Umbilical cord (tissue), 2 donors: ENCODE measurements around the gene MTAP. TPM values are rescaled to one million over a fixed set of nuclear protein-coding genes. Genes with fewer than 3 reads are reported as not detected.

ENCODE experiments used
- DNase-seq: peaks from one replicate; pipeline ENCODE4 v3.0.0-alpha.2; 2015; ENCODE audit warnings: low spot score
- total RNA-seq: library from RNA; depleted of rRNA; stranded (reverse); fragments of >200 nt; gene quantifications from one replicate; pipeline ENCODE4 v1.2.3, GENCODE V29; 2014; ENCODE audit warnings: low replicate concordance; ENCODE audit not compliant: insufficient read depth

MTAP gene
- total RNA-seq, 1 donor from 2014 or later = 60.7 TPM

DNA sequence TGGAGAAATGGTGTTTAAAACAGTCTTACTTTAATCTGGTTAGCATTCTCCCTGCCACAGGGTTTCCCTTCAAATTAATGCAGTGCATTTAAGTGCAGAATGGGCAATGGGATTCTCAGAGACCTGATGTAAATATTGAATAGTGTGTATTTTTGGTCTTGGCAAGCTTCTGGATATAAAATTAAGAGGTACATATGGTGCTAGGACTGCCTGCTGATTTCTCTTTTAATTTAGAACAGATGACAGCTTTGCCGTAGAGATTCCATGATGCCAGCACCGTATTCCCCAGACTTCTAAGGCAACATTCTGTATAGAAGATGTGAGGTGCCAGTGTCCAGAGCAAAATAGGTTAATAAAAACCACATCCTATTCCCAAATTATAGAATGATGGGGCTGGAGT lies 1.9 kb downstream of the MTAP start:
- DNase-seq = no peak

DNA sequence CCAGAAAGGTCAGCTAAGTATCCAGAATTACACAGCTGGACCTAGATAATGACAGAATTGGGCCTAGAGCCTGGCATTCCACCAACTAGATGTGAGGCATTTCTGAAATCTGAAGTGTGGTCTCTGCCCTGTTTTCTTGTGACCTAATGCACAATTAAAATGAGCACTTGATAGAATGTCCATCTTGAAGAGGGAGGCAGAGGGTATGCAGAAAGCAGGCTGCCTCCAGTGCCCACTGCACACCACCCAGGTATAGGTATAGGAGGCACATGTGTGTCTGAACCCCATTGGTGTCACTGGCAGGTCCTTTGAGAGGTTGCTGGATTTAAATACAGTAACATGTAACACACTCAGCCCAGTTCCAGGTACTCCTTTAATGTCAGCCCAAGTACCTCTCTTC lies 2.4 kb downstream of the MTAP start:
- no peak for DNase-seq

DNA sequence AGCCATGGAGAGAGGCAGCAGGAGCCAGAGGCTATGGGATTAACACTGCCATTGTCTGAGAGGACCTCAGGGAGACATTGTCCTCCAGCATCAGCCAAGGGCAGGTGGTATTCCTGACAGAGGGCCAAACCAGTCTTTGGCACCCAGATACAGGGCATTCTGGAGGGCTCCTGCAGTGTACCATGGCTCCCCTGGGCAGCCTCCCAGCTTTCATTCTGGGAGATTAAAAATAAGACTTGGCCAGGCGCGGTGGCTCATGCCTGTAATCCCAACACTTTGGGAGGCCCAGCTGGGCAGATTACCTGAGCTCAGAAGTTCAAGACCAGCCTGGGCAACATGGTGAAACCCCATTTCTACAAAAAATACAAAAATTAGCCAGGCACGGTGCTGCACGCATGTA lies 4.2 kb downstream of the MTAP start:
- DNase-seq = no peak

DNA sequence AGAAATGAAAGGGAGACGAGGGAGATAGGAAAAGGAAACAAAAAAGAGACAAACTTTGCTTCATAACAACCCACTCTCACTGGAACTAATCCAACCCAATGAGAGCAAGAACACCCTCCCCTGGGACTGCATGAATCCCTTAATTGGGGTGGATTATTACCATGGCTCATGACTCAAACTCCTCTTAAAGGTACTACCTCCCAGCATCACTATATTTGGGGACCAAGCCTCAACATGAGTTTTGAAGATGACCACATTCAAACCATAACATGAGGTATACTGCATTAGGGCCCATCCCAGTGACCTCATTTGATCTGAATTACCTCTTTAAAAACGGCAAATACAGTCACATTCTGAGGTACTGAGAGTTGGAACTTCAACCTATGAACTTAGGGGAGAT lies 8.0 kb downstream of the MTAP start:
- DNase-seq = no peak

DNA sequence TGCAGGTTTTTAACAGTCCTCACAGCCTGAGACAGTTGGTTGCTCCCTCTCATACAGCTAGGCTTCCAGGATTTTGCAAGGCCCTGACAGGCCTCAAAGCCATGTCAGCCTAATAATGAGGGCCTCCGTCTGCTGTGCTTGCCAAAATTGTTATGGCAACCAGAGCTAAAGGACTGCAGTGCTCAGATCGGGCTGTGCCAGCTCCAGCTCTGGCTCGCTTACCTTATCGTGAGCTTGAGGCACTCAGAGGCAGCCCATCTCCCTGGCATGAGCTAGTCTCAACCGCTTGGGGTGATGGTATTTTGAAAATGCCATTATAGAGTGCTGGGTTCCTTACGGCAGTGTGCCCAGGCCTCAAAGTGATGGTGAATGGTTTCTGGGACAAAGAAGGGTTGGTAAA lies 8.4 kb downstream of the MTAP start:
- no peak for DNase-seq

DNA sequence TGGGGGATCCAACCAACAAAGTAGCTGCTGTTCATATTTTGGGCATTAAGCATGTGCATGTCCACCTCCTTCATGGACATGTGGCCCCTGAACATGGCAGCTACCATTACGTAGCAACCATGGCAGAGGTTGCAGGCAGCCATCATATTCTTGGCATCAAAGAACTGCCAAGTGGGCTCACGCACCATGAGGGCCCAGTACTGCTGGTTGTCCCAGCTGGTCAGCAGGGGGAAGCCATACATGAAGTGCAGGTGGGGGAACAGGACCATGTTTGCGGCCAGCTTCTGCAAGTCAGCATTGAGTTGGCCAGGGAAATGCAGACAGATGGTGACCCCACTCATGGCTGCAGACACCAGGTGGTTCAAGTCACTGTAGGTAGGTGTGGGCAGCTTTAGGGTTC lies 9.5 kb downstream of the MTAP start:
- DNase-seq = no peak

DNA sequence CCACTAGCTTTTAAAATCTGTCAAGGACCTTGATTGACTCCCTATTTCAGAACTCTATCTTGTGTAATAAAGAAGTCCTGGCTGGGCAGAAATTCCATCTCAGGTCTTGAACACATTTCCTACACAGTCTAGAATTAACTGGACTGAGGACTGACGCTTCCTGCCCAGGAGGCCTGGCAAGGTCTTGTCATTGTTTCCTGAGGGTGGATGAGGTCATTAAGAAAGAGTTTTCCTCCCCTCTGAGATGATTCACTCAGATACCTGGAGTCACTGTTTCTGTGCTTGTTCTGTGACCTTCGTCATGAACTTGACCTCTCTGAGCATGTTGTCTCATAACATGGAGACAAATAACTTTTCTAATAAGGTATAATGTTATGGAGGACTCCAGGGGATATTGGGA lies 10.0 kb downstream of the MTAP start:
- DNase-seq = no peak

DNA sequence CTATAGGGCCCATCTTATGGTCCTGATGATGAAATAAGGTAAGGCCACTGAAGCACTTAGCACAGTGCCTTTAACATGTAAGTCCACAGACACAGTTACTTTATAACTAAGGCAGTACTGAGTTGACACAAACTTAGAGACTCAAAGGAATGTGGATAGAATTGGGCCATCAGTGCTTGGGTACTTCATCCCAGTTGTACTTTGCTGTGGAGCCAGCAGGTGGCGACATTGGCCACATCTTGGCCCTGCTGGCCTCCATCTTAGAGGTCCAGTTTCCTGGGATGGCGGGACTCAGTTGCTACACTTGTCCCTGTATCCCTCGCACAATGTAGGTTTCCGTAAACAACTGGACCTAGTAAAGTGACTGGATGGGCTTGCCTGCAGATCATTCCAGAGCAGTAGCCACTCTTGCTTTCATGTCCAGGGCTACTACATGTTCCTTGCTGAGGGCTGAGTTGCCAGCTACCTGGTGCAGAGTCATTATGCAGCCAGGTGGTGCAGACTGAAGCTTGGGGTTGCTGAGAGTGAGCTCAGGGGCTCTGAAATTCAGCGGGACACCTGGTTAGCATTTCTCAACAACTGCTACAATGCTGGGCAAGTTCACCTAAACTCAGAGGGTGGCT lies 10.6 kb downstream of the MTAP start:
- DNase-seq = peak; percentile 53

DNA sequence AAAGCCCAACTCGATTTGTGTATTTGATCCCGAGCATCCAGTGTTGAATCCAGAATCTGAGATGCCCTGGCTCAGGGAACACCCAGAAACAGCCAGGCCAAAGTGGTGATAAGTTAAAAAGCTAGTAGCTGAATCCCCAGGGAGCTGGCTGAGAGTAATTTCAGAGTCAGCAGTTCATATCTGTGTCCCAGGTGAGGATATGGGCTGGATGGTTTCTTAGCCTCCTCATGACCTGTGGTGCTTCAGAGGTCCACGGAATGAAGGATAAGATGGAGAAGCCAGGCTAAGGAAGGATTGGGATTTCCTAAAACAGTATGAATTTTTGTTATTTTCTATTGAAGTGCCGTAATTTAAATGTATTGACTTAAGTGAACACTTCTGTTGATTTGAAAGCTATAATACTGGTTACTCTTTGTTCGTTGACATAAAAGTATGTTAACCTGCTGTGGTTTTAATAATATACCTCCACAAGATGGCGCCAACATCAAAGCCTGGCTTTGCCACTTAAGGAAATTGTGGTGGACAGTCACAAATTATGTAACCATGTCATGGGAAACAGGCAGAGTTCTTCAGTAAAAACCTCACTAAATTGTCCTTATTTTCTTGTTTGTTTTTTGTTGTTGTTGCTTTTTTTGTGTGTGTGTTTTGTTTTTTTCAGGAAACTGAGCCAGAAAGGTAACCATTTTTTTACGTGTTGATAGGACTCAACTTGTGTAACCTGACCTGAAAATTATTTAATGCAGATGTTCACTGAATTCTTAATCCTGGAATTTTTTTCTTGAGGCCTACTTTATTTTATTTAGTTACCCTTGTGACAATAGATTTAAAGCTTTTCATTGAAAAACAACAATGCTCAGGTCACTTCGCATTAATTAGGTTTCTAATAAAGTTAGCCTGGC lies 11.4 kb downstream of the MTAP start:
- DNase-seq = peak; percentile 84

DNA sequence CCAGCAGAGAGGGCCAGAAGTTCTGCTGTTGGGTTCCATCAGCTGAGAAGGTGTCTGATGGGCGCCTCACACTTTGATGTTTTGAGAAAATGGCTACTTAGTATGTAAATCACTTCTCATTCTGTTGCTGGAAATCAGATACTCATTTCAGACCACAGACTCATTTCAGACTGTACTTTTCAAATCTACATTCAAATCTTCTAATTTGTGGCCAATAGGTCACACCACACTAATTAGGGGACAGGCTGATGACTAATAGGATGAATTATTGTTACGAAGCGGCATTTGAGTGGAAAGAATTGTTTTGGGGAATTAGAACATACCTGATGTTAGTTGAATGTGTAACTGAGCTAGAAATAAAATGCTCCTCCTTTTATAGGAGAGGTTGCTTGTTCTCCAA lies 13.2 kb downstream of the MTAP start:
- DNase-seq = no peak

DNA sequence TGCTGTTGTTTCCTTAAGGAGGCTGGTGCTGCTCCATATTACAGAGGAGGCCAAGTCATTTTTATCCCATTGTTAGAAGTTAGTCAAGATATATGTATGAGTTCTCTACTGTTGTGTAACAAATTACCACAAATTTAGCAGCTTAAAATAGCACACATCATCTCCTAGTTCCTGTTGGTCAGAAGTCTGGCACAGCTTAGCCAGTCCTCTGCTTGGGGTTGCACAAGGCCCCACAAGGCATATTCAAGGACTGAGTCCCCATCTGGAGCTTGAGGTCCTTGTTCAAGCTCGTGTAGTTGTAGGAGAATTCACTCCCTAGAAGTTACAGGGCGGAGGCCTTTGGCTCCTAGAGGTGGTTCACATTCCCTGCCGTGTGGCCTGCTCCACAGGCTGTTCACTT lies 14.7 kb downstream of the MTAP start:
- no peak for DNase-seq

DNA sequence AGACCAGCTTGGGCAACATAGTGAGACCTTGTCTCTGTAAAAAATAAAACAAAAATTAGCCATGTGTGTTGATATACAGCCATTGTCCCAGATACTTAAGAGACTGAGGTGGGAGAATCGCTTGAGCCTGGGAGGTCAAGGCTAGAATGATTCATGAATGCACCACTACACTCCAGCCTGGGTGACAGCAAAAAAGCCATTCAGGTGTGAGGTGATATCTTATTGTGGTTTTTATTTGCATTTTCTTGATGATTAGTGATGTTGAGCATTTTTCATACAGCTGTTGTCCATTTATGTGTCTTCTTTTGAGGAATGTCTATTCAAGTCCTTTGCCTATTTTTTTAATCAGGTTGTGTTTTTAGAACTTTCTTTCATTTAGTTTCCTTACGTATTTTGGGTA lies 23.2 kb downstream of the MTAP start:
- no peak for DNase-seq

DNA sequence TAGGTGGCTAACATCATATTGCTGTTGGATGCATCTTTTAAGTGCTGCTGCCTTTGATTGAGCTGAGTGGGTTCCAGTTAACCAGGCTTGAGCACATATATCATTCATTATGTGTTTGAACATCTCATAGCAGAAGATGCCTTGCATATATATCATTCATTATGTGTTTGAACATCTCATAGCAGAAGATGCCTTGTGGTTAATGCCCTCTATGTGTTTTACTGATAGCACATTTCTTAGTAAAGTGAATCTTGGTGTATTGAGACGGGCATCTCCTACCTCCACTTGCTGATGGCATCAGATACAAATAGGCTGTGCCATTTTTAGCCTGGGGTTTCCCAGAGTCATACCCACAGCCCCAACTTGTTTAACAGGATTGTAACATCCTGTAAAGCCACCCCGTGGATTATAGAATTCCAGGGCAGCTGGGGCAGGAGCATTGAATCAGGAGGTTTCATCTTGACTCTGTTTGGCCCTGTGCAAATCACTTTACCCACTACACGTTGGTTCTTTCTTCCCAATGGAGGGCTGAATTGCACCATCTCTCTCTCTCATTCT lies 26.5 kb downstream of the MTAP start:
- DNase-seq = no peak

DNA sequence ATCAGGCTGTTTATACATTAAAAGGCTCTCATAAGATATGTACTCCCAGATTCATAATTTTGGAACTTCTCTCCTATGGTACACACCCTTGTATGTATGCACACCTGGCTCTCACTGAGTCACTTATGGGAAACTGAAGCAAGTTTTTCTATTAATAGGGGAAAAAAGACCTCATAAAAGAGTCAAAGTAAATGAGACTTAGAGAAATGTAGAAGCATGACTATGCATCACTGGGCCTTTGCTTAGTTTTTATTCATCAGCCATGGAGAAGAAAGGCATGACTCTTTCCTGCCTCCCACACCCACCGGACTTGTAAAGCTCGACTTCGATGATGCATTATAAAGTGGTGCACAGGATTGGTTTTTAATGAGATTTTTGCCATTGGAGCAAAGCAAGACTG lies 28.2 kb downstream of the MTAP start:
- DNase-seq = no peak

DNA sequence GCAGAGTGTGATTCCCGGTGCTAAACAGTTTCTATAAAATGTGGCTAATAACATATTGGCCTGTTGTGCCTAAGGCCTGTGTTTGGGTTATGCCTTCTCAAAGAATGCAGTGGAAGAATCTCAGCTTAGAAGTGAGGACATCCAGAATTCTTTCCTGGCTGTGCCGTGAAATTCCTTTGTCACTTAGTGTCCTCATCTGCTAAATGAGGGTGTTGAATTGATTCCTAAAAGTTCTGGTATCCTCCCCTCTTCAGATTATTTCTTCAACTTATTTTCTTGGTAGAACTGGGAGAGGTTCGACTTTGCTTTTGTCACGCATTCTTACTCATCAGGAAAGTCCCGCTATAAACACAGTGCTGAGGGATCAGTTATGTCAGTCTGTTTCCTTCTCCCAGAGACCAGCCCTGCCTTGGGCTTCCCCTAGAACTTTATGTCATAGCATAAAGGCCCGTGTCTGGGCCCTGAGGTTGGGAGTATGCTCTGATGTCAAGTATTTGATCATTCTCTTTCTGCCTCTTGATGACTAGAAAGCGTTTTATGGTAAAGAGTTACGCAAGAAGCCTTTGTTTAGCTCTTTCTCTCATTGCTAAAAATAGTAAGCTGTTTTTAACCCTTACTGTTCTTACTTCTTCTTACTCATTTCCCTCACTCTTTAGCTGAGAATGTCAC lies 29.5 kb downstream of the MTAP start:
- no peak for DNase-seq

DNA sequence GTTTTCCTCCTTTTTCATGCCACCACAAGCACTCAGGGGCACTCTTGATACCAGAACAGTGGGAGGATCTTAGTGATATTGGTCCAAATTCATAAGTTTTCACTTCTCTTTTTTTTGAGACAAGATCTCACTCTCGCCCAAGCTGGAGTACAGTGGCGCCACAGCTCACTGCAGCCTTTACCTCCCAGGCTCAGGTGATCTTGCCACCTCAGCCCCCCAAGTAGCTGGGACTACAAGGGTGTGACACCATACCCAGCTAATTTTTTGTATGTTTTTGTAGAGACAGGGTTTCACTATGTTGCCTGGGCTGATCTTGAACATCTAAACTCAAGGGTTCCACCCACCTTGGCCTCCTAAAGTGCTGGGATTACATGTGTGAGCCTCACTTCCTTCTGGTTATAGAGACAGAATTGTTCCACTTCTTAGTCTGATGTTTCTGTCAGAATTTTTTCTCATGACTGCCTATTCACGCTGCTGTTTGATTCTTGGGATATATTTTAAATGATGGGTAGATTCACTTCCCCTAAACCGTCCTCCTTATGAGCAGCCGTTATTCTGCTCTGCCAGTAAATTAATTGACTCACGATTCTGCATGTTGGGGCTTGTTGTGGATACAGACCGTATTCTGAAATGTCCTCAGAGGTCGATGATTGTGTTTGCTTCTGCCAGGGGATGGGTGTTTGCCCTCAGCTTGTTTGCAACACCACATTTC lies 30.8 kb downstream of the MTAP start:
- no peak for DNase-seq

DNA sequence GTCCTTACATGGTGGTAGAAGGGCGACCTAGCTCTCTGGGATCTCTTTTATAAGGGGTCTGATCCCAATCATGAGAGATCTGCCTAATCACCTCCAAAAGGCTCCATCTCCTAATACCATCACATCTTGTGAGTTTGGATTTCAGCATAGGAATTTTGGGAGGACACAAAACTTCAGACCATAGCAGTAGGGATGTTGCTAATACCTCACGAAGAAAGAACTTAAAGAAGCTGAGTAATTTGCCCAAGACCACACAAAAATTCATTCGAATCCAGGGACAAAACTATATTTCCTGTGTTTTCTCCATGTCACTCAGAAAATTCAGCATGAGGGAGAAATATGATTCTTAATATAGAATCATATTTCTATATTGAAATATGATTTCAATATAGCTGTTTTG lies 32.7 kb downstream of the MTAP start:
- no peak for DNase-seq

DNA sequence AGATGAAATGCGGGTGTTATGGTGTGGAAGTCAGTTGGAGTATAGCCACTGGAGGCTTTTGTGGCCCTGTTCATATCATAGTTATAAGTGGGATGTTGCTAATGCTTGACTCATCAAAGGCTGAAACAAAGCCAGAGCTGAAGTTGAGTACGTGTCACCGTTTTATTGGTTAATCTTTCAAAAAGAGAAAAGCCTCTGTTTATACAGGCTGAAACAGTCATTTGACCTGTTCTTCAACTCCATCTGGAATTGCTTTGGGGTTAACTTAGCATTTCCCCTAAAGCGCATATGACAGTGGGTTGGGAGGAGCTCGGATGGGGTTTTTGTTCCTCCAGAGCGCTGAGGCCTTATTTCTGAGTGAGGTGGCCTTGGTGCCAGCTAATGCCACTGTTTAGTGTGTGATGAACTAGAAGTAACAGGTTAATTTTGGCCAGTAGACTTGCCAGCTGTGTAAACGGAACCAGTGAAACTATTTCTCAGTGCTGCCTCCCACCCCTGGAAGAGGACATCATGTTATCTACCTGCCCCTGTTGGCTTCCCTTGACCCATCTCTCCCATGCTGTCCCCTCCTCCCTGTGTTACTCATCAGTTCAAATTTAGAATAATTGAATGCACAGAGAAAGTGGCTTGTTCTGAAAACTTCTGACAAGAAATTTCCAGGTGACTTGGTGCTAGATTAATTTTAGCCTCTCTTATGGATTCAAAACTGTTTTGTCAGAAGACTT lies 34.2 kb downstream of the MTAP start:
- no peak for DNase-seq

DNA sequence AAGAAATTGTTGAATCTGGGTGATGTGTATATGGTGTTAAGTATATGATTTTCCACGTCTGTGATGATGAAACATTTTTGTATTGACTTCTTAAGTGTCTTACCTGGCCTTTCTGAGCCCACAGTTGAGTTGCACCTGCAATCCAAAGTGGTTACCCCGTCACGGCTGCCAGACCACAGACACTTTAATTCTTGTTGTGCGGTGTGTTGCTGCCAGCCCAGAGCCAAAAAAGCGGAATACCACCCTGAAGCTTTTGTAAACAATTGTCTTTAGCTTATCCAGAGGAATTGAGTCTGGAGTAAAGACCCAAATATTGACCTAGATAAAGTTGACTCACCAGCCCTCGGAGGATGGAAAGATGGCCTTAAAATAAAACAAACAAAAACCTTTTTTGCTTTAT lies 35.1 kb downstream of the MTAP start:
- DNase-seq = no peak

DNA sequence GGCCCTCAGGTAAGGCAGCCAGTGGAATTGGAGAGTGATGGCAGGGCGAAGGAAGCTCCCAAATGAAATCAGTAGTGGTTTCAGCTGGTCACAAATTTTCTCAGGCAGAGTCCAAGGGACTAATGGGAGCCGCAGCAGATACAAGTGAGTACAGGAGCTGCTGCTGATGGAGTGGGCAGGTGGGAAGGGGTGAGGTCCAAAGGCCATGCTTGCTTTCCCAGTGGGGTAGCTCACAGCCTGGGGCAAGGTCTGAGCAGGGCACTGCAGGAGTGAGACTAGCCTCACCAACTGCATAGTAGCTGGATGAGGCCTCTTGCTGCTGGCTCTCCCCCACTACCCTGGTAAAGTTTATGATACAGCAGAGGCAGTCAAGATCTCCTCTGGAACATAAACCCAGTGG lies 38.2 kb downstream of the MTAP start:
- no peak for DNase-seq

DNA sequence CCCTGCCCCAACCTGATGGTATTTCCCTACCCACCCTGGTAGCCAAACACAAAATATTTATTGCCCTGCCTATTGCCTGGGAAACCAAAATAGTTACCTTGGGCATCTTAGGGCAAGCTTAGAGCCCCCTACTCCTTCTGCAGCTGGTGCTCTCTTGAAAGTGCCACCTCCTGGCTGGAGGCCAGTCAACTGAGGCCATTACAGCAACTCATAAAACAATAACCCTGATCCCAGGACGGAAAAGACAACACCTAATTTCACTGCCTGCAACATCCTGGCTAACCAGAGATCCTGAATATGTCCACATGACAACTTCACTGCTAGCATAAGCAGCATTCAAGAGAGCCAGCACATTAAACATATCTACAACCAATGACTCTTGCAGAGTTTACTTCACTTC lies 38.7 kb downstream of the MTAP start:
- no peak for DNase-seq
